CD4-positive, alpha-beta T cell (primary cell): ENCODE measurements around the gene DLX5. TPM values are rescaled to one million over a fixed set of nuclear protein-coding genes. Genes with fewer than 3 reads are reported as not detected.

Experiments used
- ATAC-seq: fragments of 200-7000 bp; cut with Tn5 transposase; one replicate; pipeline ENCODE4 v1.10.0; 2022; ENCODE audit warnings: mild to moderate bottlenecking; ENCODE audit not compliant: poor library complexity
- CTCF ChIA-PET: fragments of 350-600 bp; sonication (Branson Sonifier 250); formaldehyde crosslinking; loops from one replicate; lab custom pipeline; 2021; ENCODE audit warnings: antibody characterized with exemption, inconsistent platforms; lab: Charles Lee
- POLR2A ChIA-PET: fragments of 350-600 bp; sonication (Branson Sonifier 250); formaldehyde crosslinking; loops from one replicate; lab custom pipeline; 2021; ENCODE audit warnings: antibody characterized with exemption, inconsistent platforms; lab: Charles Lee
- DNase-seq, 14 experiments: peaks; one replicate each; pipeline ENCODE4 v3.0.0-alpha.2; 2013 to 2020; ENCODE audit warnings: mixed read lengths in 2 of 14
- H3K27ac ChIP-seq, 2 donors: one replicate each; pipeline versions ENCODE4 v1.5.1 to v1.7.0; 2013; ENCODE audit warnings: low read length in 2 of 2, low read depth in 1 of 2, mild to moderate bottlenecking in 1 of 2
- H3K27me3 ChIP-seq, 2 experiments: 1 replicate in 1 of 2; 2 replicates in 1 of 2; pipeline versions ENCODE4 v1.6.1 to v1.7.0; 2013; ENCODE audit warnings: low read length in 2 of 2, control low read depth in 1 of 2, mild to moderate bottlenecking in 1 of 2, moderate library complexity in 1 of 2; ENCODE audit not compliant: insufficient read depth in 2 of 2, control insufficient read depth in 1 of 2
- H3K36me3 ChIP-seq: one replicate; pipeline ENCODE4 v1.6.1; 2013; ENCODE audit warnings: low read length, control low read depth; ENCODE audit not compliant: insufficient read depth
- H3K4me1 ChIP-seq: one replicate; pipeline ENCODE4 v1.6.1; 2013; ENCODE audit warnings: low read length, control low read depth; ENCODE audit not compliant: insufficient read depth
- H3K4me3 ChIP-seq: one replicate; pipeline ENCODE4 v1.5.1; 2013; ENCODE audit warnings: mild to moderate bottlenecking, low read length, moderate library complexity
- H3K9me3 ChIP-seq, 2 experiments: 1 replicate in 1 of 2; 2 replicates in 1 of 2; pipeline versions ENCODE4 v1.6.1 to v1.7.0; 2013; ENCODE audit warnings: low read length in 2 of 2, mild to moderate bottlenecking in 2 of 2, control low read depth in 1 of 2, moderate library complexity in 1 of 2; ENCODE audit not compliant: control insufficient read depth in 1 of 2, insufficient read depth in 1 of 2
- H3K27ac Mint-ChIP-seq: one replicate; pipeline ENCODE4 v1.8.0; 2020; ENCODE audit warnings: mixed read lengths
- H3K27me3 Mint-ChIP-seq: one replicate; pipeline ENCODE4 v1.8.0; 2021; ENCODE audit warnings: mixed read lengths
- H3K36me3 Mint-ChIP-seq: one replicate; pipeline ENCODE4 v1.8.0; 2021; ENCODE audit warnings: low read depth, mixed read lengths
- H3K4me1 Mint-ChIP-seq: one replicate; pipeline ENCODE4 v1.8.0; 2021; ENCODE audit warnings: low read depth, mixed read lengths
- H3K4me3 Mint-ChIP-seq: one replicate; pipeline ENCODE4 v1.8.0; 2020; ENCODE audit warnings: mild to moderate bottlenecking, mixed read lengths
- H3K9me3 Mint-ChIP-seq: one replicate; pipeline ENCODE4 v1.8.0; 2020; ENCODE audit warnings: mixed read lengths
- intact Hi-C, 2 experiments: fragments of 100-400 bp; cut with DNase I in 1 of 2; cut with micrococcal nuclease in 1 of 2; formaldehyde crosslinking; loops; one replicate each; pipeline versions ENCODE4 v1.15.1 to v1.9.0; 2023 to 2025; cut with DNase I, micrococcal nuclease
- total RNA-seq, 174 experiments: library from RNA in 2 of 174; stranded (reverse) in 2 of 174; gene quantifications; one replicate each; pipeline ENCODE4 v1.2.3 and lab custom pipeline; 2021 to 2026
- TF ChIP-seq, protein P1 (sequence below): fragments of 200-600 bp; IDR thresholded peaks from one replicate; pipeline ENCODE4 v1.8.0; 2022; ENCODE audit warnings: antibody characterized with exemption, mild to moderate bottlenecking

Gene DLX5
- total RNA-seq, 2 experiments from 2014 or later, result not detected

GRCh38 chr7:97025983-97026714, 1.5 kb upstream of the DLX5 start:
- peak overlapping the region; percentile 85 for H3K4me3 Mint-ChIP-seq
- DNase-seq, result peak in 3 of 14 experiments; percentile 18 to 49 (median 41)
- POLR2A ChIA-PET, result interaction anchor here (1.1 to 1.3 kb wide), 2 partner anchors 11 to 949 kb away, joined by 3 to 4 read pairs; no protein-coding TSS in a partner anchor

GRCh38 chr7:97025130-97025499, 484 bp upstream of the DLX5 start:
- peaks cover 0 to 38% of the 10 kb centered on the region in 2 experiments for H3K9me3 ChIP-seq
- H3K36me3 ChIP-seq, result no peaks in the 10 kb centered on the region
- no peak for DNase-seq
- H3K4me3 ChIP-seq, result no peak overlapping the region
- H3K27ac ChIP-seq, result no peak overlapping the region
- TF ChIP-seq, protein P1, sequence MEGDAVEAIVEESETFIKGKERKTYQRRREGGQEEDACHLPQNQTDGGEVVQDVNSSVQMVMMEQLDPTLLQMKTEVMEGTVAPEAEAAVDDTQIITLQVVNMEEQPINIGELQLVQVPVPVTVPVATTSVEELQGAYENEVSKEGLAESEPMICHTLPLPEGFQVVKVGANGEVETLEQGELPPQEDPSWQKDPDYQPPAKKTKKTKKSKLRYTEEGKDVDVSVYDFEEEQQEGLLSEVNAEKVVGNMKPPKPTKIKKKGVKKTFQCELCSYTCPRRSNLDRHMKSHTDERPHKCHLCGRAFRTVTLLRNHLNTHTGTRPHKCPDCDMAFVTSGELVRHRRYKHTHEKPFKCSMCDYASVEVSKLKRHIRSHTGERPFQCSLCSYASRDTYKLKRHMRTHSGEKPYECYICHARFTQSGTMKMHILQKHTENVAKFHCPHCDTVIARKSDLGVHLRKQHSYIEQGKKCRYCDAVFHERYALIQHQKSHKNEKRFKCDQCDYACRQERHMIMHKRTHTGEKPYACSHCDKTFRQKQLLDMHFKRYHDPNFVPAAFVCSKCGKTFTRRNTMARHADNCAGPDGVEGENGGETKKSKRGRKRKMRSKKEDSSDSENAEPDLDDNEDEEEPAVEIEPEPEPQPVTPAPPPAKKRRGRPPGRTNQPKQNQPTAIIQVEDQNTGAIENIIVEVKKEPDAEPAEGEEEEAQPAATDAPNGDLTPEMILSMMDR, result no peak
- H3K4me1 ChIP-seq, result peaks cover 54% of the 10 kb centered on the region
- Mint-ChIP-seq H3K36me3 (no peaks in the 10 kb centered on the region), H3K27me3 (peaks cover 84% of the 10 kb centered on the region), H3K4me3 (no peak overlapping the region), H3K9me3 (no peaks in the 10 kb centered on the region), H3K27ac (no peak overlapping the region), H3K4me1 (peaks cover 60% of the 10 kb centered on the region)
- CTCF ChIA-PET, result no interaction called here
- POLR2A ChIA-PET, result no interaction called here
- no peak for ATAC-seq
- intact Hi-C loops, result loop anchor here (5.0 to 10.0 kb wide), 4 partner anchors 608 to 843 kb away; no protein-coding TSS in a partner anchor
- H3K27me3 ChIP-seq, result peaks cover 70 to 75% of the 10 kb centered on the region in 2 experiments

More at GRCh38 chr7:97025983-97026714, 1.5 kb upstream of the DLX5 start:
- intact Hi-C loops, result loop anchor here (2.0 to 10.0 kb wide), 5 partner anchors 609 to 1109 kb away; no protein-coding TSS in a partner anchor
- no peaks in the 10 kb centered on the region for H3K9me3 Mint-ChIP-seq
- peak; percentile 54 for ATAC-seq
- TF ChIP-seq, protein P1, result no peak
- Histone ChIP-seq H3K4me1 (peaks cover 48% of the 10 kb centered on the region), H3K9me3 (peaks cover 0 to 31% of the 10 kb centered on the region in 2 experiments), H3K36me3 (no peaks in the 10 kb centered on the region), H3K27me3 (peaks cover 62 to 73% of the 10 kb centered on the region in 2 experiments), H3K27ac (no peak overlapping the region), H3K4me3 (no peak overlapping the region)
- CTCF ChIA-PET, result interaction anchor here (1.2 to 1.8 kb wide), 3 partner anchors 20 to 1110 kb away, joined by 3 to 17 read pairs (median 7); partner anchors contain the start of gene DLX6
- H3K4me1 Mint-ChIP-seq, result peaks cover 55% of the 10 kb centered on the region
- peaks cover 87% of the 10 kb centered on the region for H3K27me3 Mint-ChIP-seq
- no peaks in the 10 kb centered on the region for H3K36me3 Mint-ChIP-seq
- H3K27ac Mint-ChIP-seq, result no peak overlapping the region

DNA sequence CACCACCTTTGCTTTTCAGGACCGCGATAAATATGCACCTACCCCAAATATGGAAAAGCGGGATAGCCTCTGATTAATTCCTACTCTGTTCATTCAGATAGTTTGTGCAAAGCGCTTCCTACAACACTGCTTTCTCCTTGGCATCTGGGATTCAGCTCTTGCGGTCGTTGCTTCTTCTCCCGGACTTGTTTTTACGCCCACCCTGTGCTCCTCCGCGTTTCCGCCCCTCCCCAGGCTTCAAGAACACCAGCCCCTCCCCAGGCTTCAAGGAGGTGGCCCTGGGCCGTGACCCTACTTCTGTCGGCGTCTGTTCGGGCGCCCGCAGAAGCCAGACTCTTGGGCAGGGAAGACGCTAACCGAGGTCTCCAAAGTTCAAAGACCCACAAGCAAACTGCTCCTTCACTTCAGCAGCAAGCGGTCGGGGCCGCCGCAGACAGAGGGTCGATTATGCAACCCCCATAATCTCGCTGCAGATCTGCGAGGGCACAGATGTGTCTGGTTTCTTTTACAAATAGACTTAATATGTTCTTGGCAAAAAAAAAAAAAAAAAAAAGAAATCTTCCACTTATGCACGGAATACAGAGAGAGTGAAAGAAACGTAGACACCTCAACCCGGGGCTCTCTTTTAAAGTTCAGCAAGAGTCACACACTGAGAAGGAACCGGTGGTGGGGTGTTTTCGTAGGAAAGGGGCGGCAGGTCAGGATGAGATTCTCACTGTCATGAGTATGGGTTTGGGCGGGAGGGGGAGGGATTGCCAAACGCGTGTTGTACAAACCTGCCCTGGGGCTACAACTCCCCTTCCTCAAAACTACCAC, 1.9 kb downstream of the DLX5 start:
- TF ChIP-seq, protein P1, result no peak
- no peaks in the 10 kb centered on the region for H3K9me3 Mint-ChIP-seq
- H3K27ac Mint-ChIP-seq, result no peak overlapping the region
- CTCF ChIA-PET, result no interaction called here
- no peak overlapping the region for H3K27ac ChIP-seq
- POLR2A ChIA-PET, result no interaction called here
- no peaks in the 10 kb centered on the region for H3K36me3 Mint-ChIP-seq
- H3K4me1 ChIP-seq, result peaks cover 53% of the 10 kb centered on the region
- H3K27me3 Mint-ChIP-seq, result peaks cover 95% of the 10 kb centered on the region
- peak overlapping the region; percentile 34 for H3K4me3 Mint-ChIP-seq
- no peaks in the 10 kb centered on the region for H3K36me3 ChIP-seq
- intact Hi-C loops, result loop anchor here in 1 of 2 experiments (10.0 kb wide), 2 partner anchors 608 to 838 kb away; no protein-coding TSS in a partner anchor
- H3K9me3 ChIP-seq, result peaks cover 0 to 45% of the 10 kb centered on the region in 2 experiments
- H3K4me3 ChIP-seq, result no peak overlapping the region
- peaks cover 88 to 97% of the 10 kb centered on the region in 2 experiments for H3K27me3 ChIP-seq
- peaks cover 60% of the 10 kb centered on the region for H3K4me1 Mint-ChIP-seq
- DNase-seq (no peak), ATAC-seq (no peak)
